ENCODE results near the gene CX3CR1.
A peak's percentile ranks its signal among the peaks of the same experiment; 100 is the strongest.

Gene CX3CR1

GRCh38 chr3:39284457-39284881 is 4.6 kb upstream of the CX3CR1 start:
- no peaks in the 10 kb centered on the region for H3K79me2 ChIP-seq (ENCODE audit: insufficient read depth, low read length)
- H3K27ac ChIP-seq (ENCODE audit: low read depth, low read length, poor library complexity, severe bottlenecking): no peak overlapping the region
- H3K4me1 ChIP-seq (ENCODE audit: insufficient read depth, low read length, severe bottlenecking): peaks cover 23% of the 10 kb centered on the region
- H3F3A ChIP-seq (ENCODE audit: insufficient read depth, low read length): no peaks in the 10 kb centered on the region
- no peaks in the 10 kb centered on the region for H4K20me1 ChIP-seq (ENCODE audit: insufficient read depth, low read length)
- TF ChIP-seq EZH2 (IDR thresholded peaks at IDR 0.05; ENCODE audit: borderline replicate concordance, low read length) (no peak), CTCF (IDR thresholded peaks at IDR 0.05; ENCODE audit: low read length) (no peak)
- H3K4me3 ChIP-seq (ENCODE audit: low read depth, low read length, poor library complexity, severe bottlenecking): no peak overlapping the region
- no peak overlapping the region for H3K9ac ChIP-seq (ENCODE audit: low read length)
- H3K9me3 ChIP-seq (ENCODE audit: low read length): no peaks in the 10 kb centered on the region
- H3K27me3 ChIP-seq (ENCODE audit: insufficient read depth, low read length): no peaks in the 10 kb centered on the region
- H2AFZ ChIP-seq (ENCODE audit: low read length): no peak overlapping the region
- H3K36me3 ChIP-seq (ENCODE audit: insufficient read depth, low read length): no peaks in the 10 kb centered on the region
- peak overlapping the region; percentile 36; the same call in 1 of the 2 replicates for H3K4me2 ChIP-seq (ENCODE audit: low read length)
- no peaks in the 10 kb centered on the region for H3K9me2 ChIP-seq (ENCODE audit: low read depth, low read length)

DNA sequence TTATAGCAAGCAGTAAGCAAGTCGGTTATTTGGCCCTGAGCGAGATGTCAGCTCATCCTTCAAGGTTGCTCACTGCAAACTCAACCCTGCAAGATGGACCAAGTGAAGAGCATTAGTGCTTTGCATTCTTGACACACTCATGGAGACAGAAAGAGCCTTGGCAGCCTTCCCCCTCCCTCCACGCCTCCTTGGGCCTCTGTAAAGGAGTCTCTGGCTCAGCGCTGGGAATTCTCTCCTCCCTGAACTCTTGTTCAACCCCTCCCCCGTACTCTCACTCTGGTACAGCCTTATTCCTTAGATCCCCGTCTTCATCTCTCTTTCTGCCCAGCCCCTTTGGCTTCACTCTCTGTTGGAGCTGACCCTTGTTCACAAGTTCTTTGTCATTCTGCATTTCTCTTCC is 2.2 kb upstream of the CX3CR1 start:
- Histone ChIP-seq H3K79me2 (ENCODE audit: insufficient read depth, low read length) (no peaks in the 10 kb centered on the region), H3K4me1 (ENCODE audit: insufficient read depth, low read length, severe bottlenecking) (peaks cover 6% of the 10 kb centered on the region), H3K27me3 (ENCODE audit: insufficient read depth, low read length) (0 out of 2 replicates have a peak, but pooled peaks cover 4% of the 10 kb centered on the region), H3F3A (ENCODE audit: insufficient read depth, low read length) (no peaks in the 10 kb centered on the region), H4K20me1 (ENCODE audit: insufficient read depth, low read length) (no peaks in the 10 kb centered on the region), H3K4me3 (ENCODE audit: low read depth, low read length, poor library complexity, severe bottlenecking) (no peak overlapping the region), H3K9me2 (ENCODE audit: low read depth, low read length) (no peaks in the 10 kb centered on the region), H3K9me3 (ENCODE audit: low read length) (no peaks in the 10 kb centered on the region), H3K9ac (ENCODE audit: low read length) (no peak overlapping the region), H3K36me3 (ENCODE audit: insufficient read depth, low read length) (no peaks in the 10 kb centered on the region), H3K27ac (ENCODE audit: low read depth, low read length, poor library complexity, severe bottlenecking) (no peak overlapping the region), H3K4me2 (ENCODE audit: low read length) (no peak overlapping the region), H2AFZ (ENCODE audit: low read length) (no peak overlapping the region)
- TF ChIP-seq CTCF (IDR thresholded peaks at IDR 0.05; ENCODE audit: low read length) (no peak), EZH2 (IDR thresholded peaks at IDR 0.05; ENCODE audit: borderline replicate concordance, low read length) (no peak)

DNA sequence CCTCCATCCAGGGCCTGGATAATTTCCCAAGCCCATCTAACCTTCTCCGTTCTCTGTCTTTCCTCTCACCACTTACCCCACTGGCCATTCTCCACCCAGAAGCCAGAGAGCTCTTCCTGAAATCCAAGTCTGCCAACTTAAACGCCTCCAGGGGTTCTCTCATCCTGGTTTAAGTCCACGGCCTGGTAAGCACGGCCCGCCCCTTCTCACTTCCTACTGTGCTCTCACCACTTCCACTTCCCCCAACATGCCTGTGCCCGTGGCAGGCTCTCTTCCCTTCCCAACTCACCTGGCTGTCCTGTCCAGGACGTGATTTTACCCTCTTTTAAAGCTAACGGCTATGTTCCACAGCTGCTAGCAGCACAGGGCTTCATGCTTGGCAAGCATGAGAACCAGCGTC is 1.7 kb upstream of the CX3CR1 start:
- H3K9me3 ChIP-seq (ENCODE audit: low read length): no peaks in the 10 kb centered on the region
- H3K79me2 ChIP-seq (ENCODE audit: insufficient read depth, low read length): no peaks in the 10 kb centered on the region
- no peak overlapping the region for H3K27ac ChIP-seq (ENCODE audit: low read depth, low read length, poor library complexity, severe bottlenecking)
- H4K20me1 ChIP-seq (ENCODE audit: insufficient read depth, low read length): no peaks in the 10 kb centered on the region
- H3K4me1 ChIP-seq (ENCODE audit: insufficient read depth, low read length, severe bottlenecking): peaks cover under 1% of the 10 kb centered on the region
- H3K4me2 ChIP-seq (ENCODE audit: low read length): no peak overlapping the region
- no peaks in the 10 kb centered on the region for H3K9me2 ChIP-seq (ENCODE audit: low read depth, low read length)
- H3K36me3 ChIP-seq (ENCODE audit: insufficient read depth, low read length): no peaks in the 10 kb centered on the region
- H3K9ac ChIP-seq (ENCODE audit: low read length): no peak overlapping the region
- H2AFZ ChIP-seq (ENCODE audit: low read length): no peak overlapping the region
- no peaks in the 10 kb centered on the region for H3F3A ChIP-seq (ENCODE audit: insufficient read depth, low read length)
- no peak overlapping the region for H3K4me3 ChIP-seq (ENCODE audit: low read depth, low read length, poor library complexity, severe bottlenecking)
- TF ChIP-seq CTCF (IDR thresholded peaks at IDR 0.05; ENCODE audit: low read length) (no peak), EZH2 (IDR thresholded peaks at IDR 0.05; ENCODE audit: borderline replicate concordance, low read length) (no peak)
- H3K27me3 ChIP-seq (ENCODE audit: insufficient read depth, low read length): 0 out of 2 replicates have a peak, but pooled peaks cover 4% of the 10 kb centered on the region
